Brain pericyte (primary cell): ENCODE data around the gene RPTN.

ENCODE experiments used
- DNase-seq: peaks from one replicate; pipeline ENCODE4 v3.0.0-alpha.2; 2012; ENCODE audit warnings: low read depth, low spot score

Gene RPTN

GRCh38 chr1:152111515-152111968, 47.5 kb downstream of the RPTN start:
- no peak for DNase-seq

GRCh38 chr1:152110860-152111514, 48.0 kb downstream of the RPTN start:
- DNase-seq: no peak

GRCh38 chr1:152110365-152110859, 48.6 kb downstream of the RPTN start:
- DNase-seq: no peak

- DNase-seq: no peak
Observed at GRCh38 chr1:152109998-152110294, 49.1 kb downstream of the RPTN start.

GRCh38 chr1:152109231-152109997, 49.6 kb downstream of the RPTN start:
- no peak for DNase-seq

- no peak for DNase-seq
Observed at GRCh38 chr1:152108882-152109222, 50.2 kb downstream of the RPTN start.

GRCh38 chr1:152107984-152108881, 50.8 kb downstream of the RPTN start:
- no peak for DNase-seq

- DNase-seq: no peak
Observed at GRCh38 chr1:152107031-152107983, 51.7 kb downstream of the RPTN start.

GRCh38 chr1:152104854-152105253, 54.2 kb downstream of the RPTN start:
- no peak for DNase-seq
